HG02571 (cell line): Measurements from ENCODE around the gene CAB39.

ENCODE experiments used
- ATAC-seq: cut with Tn5 transposase; IDR thresholded peaks from one replicate; pipeline ENCODE4 v1.9.1; 2021; ENCODE audit warnings: mild to moderate bottlenecking, moderate library complexity; ENCODE audit not compliant: unreplicated experiment

The CAB39 gene

GRCh38 chr2:230779607-230780006 is 67.0 kb downstream of the CAB39 start:
- ATAC-seq = no peak

DNA sequence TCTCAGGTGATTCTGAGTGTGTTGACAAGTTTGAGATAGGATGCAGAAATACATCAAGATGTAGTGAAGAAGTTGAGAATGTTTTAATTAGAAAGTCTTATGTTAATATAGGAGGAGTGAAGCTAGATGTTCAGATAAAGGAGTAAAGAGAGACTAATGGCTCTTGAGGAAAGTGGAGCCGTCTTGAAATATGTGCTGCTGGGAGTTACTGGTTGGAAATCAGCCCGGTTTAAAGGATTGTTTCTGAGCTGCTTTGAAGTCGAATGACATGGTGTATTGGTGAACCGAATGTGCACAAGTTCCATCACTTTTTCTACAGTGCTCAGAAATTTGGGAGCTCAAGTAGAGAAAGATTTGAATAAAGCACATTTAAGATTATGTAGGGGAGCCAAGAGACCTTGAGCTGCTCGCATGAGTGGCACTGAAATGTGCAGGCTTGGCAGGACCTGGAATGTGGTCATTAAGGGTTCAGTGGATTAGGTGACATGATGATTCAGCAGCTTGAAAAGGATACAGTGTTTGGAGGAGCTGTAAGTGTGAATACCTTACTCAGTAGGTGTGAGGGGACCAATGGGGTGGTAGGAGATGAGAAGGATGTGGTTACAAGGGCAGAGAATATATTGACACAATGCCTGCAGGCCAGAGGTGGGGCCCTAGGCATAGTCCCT is 68.6 kb downstream of the CAB39 start:
- no peak for ATAC-seq

- ATAC-seq = no peak
Observed at GRCh38 chr2:230783101-230783500, 70.5 kb downstream of the CAB39 start.

DNA sequence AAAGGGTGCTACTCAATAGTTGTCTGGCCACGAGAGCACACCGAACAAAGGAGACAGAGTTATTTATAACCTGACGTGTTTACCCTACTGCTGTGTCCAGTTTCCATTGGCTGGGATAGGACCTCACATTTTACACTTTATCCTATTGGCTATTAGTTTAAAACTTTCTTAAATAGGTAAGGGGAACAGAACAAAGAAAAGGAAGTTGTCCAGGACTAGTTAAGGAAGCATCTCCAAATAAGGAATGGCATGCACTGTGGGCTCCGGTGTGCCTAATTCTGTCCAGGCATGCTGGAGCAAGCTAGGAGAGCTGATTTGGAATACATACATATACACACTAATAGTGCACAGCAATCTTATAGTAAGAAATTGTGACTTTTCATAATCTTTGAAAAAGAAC is 72.2 kb downstream of the CAB39 start:
- ATAC-seq = no peak

- no peak for ATAC-seq
Observed at GRCh38 chr2:230785346-230785745, 72.7 kb downstream of the CAB39 start.

DNA sequence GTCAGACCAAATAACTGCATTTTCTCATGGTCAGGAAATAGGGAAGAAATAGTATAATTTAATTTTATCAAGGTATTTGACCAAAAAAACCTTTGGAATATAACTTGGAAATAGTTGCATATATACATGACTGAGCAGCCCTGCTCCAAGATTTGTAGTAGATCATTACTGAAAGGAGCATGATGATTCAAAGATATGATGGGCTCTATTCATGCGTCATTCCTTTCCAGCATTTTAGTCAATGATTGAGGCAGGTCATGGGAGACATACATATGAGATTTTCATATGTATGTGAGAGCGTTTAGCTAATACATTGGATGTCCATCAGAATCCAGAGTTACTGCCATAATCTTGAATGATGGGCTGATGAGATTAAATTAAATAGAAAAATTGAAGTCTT is 74.5 kb downstream of the CAB39 start:
- ATAC-seq = no peak

DNA sequence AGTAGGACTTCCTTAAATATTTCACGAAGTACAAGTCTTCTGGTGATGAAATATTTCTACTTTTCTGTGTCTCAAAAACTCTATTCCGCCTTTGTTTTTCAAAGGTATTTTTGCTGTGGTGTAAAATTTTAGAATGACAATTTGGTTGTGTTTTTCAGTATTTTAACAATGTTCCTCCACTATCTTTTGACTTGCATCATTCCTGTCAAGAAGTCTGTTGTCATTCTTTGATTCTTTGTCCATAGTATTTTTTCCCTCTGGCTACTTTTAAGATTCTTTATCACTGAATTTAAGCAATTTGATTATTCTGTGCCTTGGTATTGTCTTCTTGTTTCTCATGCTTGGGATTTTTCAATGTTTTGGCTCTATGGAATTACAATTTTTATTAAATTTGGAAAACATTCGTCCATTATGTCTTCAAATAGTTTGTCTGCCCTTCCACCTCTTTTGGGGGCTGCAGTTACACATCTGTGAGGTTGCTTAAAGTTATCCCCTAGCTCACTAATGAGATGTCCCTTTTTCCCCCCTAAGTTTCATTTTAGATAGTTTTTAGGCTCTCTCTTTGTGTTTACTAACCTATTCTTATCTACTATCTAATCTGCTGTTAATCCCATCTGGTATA is 76.0 kb downstream of the CAB39 start:
- ATAC-seq = no peak

GRCh38 chr2:230790981-230791380 is 78.3 kb downstream of the CAB39 start:
- no peak for ATAC-seq

DNA sequence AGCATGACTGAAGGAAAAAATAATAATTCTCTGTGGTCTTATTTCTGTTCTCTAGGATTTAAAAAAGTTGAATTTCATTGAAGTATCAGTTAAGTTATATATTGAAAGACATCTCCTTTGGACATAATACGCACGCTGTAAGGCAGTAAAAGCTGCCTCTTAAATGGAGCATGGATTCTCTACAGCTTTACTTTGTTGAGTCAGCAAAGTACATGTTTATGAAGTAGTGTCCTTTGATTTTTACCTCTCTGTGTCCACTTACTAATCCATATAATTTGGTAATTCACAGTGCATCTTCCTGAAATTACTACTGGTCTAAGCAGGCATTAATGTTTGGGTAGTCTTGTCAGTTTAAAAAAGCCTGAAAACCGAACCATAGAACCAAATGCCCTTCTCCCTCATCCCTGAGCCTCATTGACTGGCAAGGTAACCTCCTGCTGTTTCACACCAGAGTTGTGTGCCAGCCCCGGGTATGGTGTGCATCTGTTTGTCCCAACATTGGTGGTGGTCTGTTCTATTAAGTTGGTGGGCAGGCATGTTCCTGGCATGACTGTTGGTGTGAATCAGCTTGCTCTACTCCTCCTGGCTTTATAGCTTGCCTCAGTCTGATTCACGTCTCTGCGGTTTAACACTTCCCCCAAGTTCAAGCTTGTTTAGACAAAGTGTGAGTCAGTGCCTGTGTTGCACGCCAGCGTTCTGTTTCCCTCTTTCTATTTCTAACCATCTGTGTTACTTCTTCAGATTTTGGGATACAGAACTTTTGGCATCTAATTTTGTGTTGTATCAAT is 81.1 kb downstream of the CAB39 start:
- no peak for ATAC-seq

DNA sequence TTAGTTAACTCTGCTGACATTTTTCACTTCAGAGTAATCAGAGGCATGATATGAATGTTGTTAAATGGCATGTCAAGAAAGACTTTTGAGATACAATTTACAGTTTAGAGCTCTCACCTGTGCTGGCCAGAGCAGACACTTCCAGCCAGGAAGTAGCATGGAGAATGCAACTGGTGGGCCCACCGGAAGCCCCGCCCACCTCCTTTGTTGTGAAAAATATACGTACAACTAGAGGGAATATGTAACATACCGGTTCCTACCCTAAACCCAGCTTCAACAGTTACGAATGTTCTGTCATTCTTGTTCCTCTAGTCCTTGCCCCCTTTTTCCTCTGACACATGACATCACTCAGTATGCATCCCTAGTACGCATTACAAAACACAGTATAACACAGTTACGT is 81.9 kb downstream of the CAB39 start:
- no peak for ATAC-seq

DNA sequence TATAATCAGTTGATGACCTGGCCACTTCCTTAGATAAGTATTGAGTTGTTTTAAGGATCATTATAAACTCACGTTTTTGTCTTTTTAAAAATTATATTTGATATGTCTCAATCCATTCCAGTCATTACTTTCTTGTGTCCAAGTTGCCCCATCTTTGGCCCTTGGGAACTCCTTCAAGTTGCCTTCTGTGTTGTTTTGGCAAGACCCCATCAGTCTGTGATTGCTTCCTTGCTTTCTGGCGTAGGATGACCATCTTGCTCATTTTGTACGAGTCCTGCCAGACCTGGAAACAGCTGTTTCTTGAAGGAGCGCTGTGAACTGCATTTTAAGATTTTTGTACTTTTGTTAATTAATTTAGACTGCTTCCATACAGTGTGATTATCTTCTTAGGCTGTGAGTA is 83.2 kb downstream of the CAB39 start:
- ATAC-seq = no peak

DNA sequence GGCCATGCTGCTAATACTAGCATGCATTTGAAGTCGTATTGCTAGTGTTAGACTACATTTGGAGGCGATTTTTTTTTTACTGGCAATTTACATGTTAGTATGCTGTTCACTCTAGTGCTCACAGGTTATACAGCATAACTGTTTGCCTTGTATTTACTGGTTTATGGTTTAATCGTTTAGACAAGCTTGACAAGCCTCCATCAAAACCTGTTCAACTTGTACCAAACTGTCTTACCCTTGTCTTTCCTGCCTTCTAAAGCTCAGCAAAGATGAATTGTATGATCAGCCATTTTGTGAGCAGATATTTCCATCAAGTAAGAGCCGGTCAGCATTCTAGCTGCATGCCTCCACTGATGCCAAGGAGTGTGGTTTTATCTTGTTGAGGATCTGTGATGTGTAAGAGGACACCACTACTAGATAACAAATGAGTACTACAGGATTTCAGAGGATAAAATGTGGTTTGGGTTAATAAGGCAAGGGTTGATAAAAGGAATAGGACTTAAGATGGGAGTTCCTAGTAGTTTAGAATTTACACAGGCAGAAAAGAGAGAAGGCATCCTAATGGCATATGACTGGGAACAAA is 83.7 kb downstream of the CAB39 start:
- ATAC-seq = no peak

DNA sequence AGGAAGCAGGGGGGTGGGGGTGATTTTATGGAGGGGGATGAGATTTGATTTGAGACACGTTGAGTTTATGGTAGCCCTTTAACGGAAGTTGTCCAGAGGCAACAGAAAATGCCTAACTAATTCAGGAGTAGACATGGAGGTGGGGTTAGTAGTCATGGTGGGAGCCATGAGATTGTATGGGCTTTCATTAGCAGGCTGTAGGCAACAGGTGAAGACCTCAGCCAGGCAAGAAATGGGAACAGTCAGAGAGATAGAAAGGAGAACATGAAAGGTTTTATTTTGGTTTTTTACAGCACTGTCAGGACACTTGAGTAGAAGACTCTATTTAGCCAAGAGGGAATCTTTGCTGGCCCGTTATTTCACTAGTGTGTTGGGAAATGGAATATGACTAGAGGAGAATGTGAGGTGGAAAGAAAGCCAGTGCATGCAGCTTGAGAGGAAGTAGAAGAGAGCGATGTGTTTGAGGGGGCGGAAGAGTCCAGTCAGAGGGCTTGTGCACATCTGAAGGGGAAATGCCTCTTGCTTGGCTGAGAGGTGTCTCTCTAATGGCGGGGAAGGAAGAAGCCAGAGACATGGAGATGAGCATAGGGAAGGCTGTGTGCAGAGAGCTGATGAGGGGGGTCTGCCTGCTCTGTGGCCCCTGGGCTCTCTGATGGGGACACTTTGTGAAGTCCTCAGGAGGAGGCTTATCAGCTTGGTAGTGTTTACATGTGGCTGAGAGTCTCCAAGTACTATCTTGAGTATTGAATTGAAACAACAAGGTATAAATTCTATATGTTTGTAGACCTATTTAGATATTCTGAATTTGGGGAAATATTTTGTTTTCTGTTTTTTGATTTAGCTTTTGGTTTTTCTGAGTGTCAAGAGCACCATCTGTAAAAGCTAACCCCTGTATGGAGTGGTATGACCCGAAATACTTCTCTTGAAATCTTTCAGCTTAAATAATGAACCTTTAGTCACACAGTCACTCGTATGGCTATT is 85.2 kb downstream of the CAB39 start:
- ATAC-seq = no peak

GRCh38 chr2:230798769-230799399 is 86.2 kb downstream of the CAB39 start:
- no peak for ATAC-seq

GRCh38 chr2:230805353-230806017 is 92.8 kb downstream of the CAB39 start:
- ATAC-seq = no peak

DNA sequence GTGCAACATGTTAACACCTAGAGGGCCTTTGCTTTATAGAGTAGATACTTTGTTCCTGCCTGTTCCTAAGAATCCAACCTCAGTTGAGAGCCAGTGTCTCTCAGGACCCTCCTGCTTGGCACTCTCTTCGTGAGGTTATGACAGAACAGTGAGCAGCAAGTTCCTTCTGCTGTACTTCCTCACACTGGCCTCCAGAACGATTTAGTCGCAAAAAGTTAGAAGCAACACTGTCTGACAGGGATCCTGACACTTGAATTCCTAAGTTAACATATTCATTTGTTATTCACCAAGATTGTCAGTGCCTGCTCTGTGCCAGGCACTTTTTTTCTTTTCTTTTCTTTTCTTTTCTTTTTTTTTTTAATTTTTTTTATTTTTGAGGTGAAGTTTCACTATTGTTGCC is 95.1 kb downstream of the CAB39 start:
- ATAC-seq = no peak

GRCh38 chr2:230809015-230809414 is 96.4 kb downstream of the CAB39 start:
- no peak for ATAC-seq

- no peak for ATAC-seq
Observed at GRCh38 chr2:230809677-230810251, 97.1 kb downstream of the CAB39 start.

DNA sequence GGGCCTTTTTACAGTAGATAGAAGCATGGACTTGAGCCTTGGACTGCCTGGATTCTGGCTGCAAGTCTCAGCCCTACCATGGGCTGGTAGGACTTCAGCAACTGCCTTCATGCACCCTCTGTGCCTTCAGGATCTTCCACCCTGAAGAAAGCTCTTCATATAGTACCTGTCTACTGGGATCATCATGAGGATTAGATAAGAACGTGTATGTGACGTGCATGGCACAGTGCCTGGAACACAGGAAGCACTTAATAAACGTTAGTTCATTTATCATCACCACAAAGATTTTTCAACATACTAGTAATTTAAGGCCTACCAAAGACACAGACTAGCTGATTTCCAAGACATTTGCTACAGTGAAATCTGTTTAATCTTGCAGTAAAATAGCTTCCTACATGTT is 98.9 kb downstream of the CAB39 start:
- ATAC-seq = no peak
